RWPE1 (cell line): ENCODE data around the gene AARS2.

Experiments
- CTCF ChIA-PET: fragments of 350-600 bp; sonication (Branson Sonifier 250); formaldehyde crosslinking; extraction: SDS; loops from one replicate; lab custom pipeline; 2021; lab: Yijun Ruan, JAX
- POLR2A ChIA-PET: fragments of 400-600 bp; formaldehyde crosslinking; extraction: SDS; loops from one replicate; lab custom pipeline; 2020; ENCODE audit warnings: antibody characterized with exemption; ENCODE audit not compliant: low non-redundant PET; lab: Yijun Ruan, JAX
- DNase-seq: peaks from one replicate; pipeline ENCODE4 v3.0.0; 2012; ENCODE audit warnings: low spot score
- H3K27ac ChIP-seq: fragments of 450-650 bp; 2 replicates; pipeline ENCODE4 v1.5.1; 2017
- CTCF ChIP-seq: fragments of 450-650 bp; conservative IDR thresholded peaks from 2 replicates; pipeline ENCODE4 v1.5.1; 2017; ENCODE audit warnings: low read depth, mild to moderate bottlenecking

Gene AARS2

GRCh38 chr6:44303842-44304241 is 9.3 kb downstream of the AARS2 start:
- DNase-seq: no peak
- POLR2A ChIA-PET: no interaction called here
- H3K27ac ChIP-seq: no peak overlapping the region
- CTCF ChIA-PET: interaction anchor here (0.6 to 1.1 kb wide), 6 partner anchors 17 to 589 kb away, joined by 3 read pairs; no protein-coding TSS in a partner anchor
- no peak for TF ChIP-seq CTCF

GRCh38 chr6:44302856-44303255 is 10.3 kb downstream of the AARS2 start:
- H3K27ac ChIP-seq: peak overlapping the region; percentile 15; the same call in 1 of the 2 replicates
- POLR2A ChIA-PET: no interaction called here
- no peak for TF ChIP-seq CTCF
- DNase-seq: no peak
- CTCF ChIA-PET: interaction anchor here (0.6 to 1.4 kb wide), 4 partner anchors 10 to 588 kb away, joined by 3 to 10 read pairs (median 3); partner anchors contain the start of genes AARS2 and SPATS1

GRCh38 chr6:44301782-44302564 is 11.2 kb downstream of the AARS2 start:
- no peak for TF ChIP-seq CTCF
- POLR2A ChIA-PET: interaction anchor here (0.6 kb wide), 1 partner anchor 17 kb away, joined by 10 read pairs; no protein-coding TSS in a partner anchor

GRCh38 chr6:44301106-44301505 is 12.0 kb downstream of the AARS2 start:
- ChIA-PET POLR2A (no interaction called here), CTCF (interaction anchor here (1.4 kb wide), 1 partner anchor 12 kb away, joined by 4 read pairs; the partner anchor contains the start of gene AARS2)
- no peak for TF ChIP-seq CTCF
- no peak for DNase-seq
- no peak overlapping the region for H3K27ac ChIP-seq

More at GRCh38 chr6:44301782-44302564, 11.2 kb downstream of the AARS2 start:
- peak overlapping the region; percentile 15 for H3K27ac ChIP-seq
- CTCF ChIA-PET: interaction anchor here (0.6 to 1.4 kb wide), 3 partner anchors 11 to 41 kb away, joined by 3 to 10 read pairs (median 4); partner anchors contain the start of genes AARS2 and SPATS1
- no peak for DNase-seq

GRCh38 chr6:44300292-44300823 is 12.8 kb downstream of the AARS2 start:
- no peak for DNase-seq
- ChIA-PET CTCF (interaction anchor here (1.4 kb wide), 1 partner anchor 13 kb away, joined by 4 read pairs; the partner anchor contains the start of gene AARS2), POLR2A (no interaction called here)
- TF ChIP-seq CTCF: no peak
- H3K27ac ChIP-seq: no peak overlapping the region

GRCh38 chr6:44298864-44299263 is 14.3 kb downstream of the AARS2 start:
- DNase-seq: no peak
- TF ChIP-seq CTCF: no peak
- H3K27ac ChIP-seq: no peak overlapping the region
- CTCF ChIA-PET: interaction anchor here (0.7 to 1.8 kb wide), 3 partner anchors 10 to 40 kb away, joined by 4 to 7 read pairs (median 5); partner anchors contain the start of gene AARS2
- POLR2A ChIA-PET: interaction anchor here (1.4 kb wide), 1 partner anchor 10 kb away, joined by 3 read pairs; no protein-coding TSS in a partner anchor
